NB4 (cell line): ENCODE results near the gene OPRL1.

Experiments
- DNase-seq: peaks from one replicate; pipeline ENCODE4 v3.0.0; 2010; ENCODE audit warnings: low read depth
- H3K4me3 ChIP-seq: one replicate; pipeline ENCODE4 v1.5.1; 2011; ENCODE audit warnings: mild to moderate bottlenecking, low read depth, low read length, moderate library complexity
- MYC ChIP-seq: IDR thresholded peaks from 2 replicates; pipeline ENCODE4 v1.6.1; 2011; ENCODE audit warnings: low read depth, low read length
- POLR2A ChIP-seq: IDR thresholded peaks from 2 replicates; pipeline ENCODE4 v1.6.1; 2011; ENCODE audit warnings: mild to moderate bottlenecking; ENCODE audit not compliant: insufficient read length; ENCODE audit errors: extremely low read depth
- TF ChIP-seq, protein P1 (sequence below): IDR thresholded peaks from one replicate; pipeline ENCODE4 v1.5.1; 2012; ENCODE audit warnings: low read depth, low read length
- TF ChIP-seq, protein P2 (sequence below): IDR thresholded peaks from 2 replicates; pipeline ENCODE4 v1.6.1; 2011; ENCODE audit warnings: low read depth, low read length

Gene OPRL1

DNA sequence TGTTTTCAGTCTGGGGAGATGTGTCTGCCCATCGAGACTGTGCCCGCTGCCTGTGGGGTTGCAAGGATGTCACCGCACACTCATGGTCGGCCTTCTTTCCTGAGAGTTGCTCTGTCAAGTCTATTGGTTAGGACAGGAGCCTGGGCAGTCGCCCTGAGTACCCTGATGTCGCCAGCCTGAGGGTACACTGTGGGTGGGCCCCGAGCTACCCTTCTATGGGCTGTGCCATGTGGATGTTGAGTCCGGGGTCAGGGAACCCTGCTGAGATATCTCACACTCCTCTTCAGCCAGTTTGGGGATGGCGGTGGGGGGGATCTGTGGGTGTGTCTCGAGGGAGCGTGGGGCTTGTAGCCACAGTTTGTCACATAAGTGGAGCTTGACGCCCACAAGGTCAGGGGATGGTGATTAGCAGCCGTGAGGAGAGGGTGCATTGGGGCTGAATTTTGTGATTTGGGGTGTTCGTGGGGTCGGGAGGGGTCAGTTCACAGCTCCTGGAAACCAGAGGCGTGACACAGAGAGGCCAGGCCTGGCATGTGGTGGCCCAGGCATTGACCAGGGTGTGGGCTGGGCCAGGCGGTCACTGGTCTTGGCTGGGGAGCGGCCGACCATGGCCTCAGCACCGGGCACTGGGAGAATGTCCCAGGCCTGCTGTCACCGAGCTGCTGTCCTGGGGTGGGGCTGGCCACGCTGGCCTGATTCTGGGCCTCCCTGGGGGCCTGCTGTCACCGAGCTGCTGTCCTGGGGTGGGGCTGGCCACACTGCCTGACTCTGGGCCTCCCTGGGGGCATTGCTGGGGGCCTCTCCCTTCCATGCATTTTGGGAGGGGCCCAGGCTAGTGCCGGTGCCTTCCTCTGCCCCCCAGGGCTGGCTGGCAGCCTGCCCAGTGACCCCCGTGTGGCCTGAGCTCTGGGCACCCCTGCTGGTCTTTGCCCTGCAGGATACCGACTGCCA is 29.1 kb downstream of the OPRL1 start:
- no peak for DNase-seq
- TF ChIP-seq, protein P1, sequence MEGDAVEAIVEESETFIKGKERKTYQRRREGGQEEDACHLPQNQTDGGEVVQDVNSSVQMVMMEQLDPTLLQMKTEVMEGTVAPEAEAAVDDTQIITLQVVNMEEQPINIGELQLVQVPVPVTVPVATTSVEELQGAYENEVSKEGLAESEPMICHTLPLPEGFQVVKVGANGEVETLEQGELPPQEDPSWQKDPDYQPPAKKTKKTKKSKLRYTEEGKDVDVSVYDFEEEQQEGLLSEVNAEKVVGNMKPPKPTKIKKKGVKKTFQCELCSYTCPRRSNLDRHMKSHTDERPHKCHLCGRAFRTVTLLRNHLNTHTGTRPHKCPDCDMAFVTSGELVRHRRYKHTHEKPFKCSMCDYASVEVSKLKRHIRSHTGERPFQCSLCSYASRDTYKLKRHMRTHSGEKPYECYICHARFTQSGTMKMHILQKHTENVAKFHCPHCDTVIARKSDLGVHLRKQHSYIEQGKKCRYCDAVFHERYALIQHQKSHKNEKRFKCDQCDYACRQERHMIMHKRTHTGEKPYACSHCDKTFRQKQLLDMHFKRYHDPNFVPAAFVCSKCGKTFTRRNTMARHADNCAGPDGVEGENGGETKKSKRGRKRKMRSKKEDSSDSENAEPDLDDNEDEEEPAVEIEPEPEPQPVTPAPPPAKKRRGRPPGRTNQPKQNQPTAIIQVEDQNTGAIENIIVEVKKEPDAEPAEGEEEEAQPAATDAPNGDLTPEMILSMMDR, result no peak
- TF ChIP-seq, protein P2, sequence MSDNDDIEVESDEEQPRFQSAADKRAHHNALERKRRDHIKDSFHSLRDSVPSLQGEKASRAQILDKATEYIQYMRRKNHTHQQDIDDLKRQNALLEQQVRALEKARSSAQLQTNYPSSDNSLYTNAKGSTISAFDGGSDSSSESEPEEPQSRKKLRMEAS, result no peak
- TF ChIP-seq POLR2A, result no peak
- no peak for TF ChIP-seq MYC
- H3K4me3 ChIP-seq, result no peak overlapping the region

DNA sequence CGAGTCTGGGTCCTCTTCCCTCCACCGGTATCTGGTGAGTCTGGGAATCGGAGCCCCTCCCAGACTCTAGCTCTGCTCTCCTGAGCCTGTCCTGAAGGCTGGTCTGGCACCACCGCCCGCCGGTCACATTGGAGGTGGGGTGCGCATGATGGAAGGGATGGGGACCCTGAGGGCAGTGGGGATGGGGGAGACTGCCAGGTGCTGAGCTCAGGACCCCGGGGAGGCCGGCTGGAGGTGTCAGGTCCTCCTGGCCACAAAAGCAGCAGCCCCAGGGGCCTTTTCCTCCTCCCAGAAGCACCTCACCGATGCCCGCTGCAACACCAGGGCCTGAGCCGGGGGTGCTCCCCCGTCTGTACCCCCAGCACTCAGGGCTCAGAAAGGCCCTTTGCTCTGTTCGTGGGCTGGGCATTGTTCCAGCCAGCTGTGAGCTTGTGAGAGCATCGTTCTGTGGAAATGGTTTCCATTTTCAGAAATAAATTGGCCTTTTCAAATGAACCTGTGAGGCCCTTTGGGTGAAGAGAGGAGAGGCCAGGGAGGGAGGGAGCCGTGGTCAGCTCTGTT is 30.0 kb downstream of the OPRL1 start:
- TF ChIP-seq, protein P2, result no peak
- TF ChIP-seq MYC, result no peak
- TF ChIP-seq POLR2A, result no peak
- TF ChIP-seq, protein P1, result no peak
- DNase-seq, result no peak
- no peak overlapping the region for H3K4me3 ChIP-seq

DNA sequence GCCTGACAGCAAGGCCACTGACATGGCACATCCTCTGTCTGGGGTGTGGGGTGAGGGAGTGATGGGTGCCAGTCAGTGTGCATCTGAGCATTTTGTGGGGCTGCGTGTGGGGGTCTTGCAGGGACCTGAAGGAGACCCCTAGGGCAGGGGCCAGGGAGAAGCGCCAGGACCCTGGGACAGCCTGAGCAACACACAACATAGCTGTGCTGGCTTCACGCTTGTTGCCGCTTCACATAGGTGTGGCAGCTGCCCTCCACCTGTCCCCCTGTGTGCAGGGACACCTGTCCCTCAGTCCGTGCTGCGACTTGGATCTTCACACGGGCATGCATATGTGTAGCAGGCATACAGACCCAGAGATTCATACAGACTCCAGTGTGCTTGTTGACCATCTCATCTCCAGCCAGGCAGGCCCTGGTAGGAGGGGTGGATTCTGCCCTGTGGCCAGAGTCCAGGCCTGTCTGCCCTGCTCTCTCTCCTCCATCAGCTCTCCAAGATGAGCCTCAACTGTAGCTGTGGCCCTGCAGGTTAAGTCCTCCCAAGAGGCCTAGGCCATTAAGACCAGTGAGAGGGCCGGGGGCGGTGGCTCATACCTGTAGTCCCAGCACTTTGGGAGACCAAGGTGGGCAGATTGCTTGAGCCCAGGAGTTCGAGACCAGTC is 30.7 kb downstream of the OPRL1 start:
- H3K4me3 ChIP-seq, result no peak overlapping the region
- TF ChIP-seq MYC, result no peak
- TF ChIP-seq POLR2A, result no peak
- TF ChIP-seq, protein P2, result no peak
- TF ChIP-seq, protein P1, result no peak

DNA sequence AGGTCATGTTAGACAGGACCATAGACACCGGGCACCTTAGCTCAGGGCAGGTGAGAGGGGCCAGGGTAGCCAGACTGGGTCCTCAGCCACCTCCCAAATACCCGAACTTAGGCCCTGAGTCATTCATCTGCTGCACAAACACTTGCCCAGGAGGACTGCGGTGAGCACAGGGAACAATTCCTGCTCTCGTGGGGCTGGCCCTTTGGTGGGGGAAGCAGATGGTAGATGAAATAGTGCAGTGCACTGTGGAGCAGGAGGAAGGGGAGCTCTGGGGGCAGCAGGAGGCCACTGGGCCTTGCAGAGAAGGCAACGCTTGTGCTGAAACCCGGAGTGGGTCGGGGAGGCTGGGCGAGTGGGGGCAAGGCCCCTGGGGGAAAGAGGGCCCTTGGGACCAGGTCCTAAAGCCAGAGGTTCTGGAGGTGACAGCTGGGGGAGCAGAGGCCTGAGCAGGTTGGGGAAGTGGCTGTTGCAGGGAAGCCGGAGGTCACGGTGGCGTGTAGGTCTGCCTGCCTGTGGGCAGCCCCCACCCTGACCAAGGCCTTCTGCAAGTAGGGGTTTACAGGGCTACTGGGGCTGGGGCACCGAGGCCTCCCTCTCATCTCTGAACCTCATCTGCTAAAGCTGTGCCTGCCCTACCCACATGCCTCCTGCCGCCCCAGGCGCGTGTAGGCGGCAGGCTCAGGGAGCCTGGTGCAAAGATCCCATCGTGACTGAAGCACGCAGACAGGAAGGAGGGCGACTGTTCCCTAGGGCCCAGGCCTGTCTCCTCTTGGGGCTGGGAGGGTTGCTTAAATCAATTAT is 32.2 kb downstream of the OPRL1 start:
- TF ChIP-seq POLR2A (no peak), MYC (peak; percentile 85)
- TF ChIP-seq, protein P2, result peak; percentile 89
- TF ChIP-seq, protein P1, result no peak
- DNase-seq, result peak; percentile 97
- H3K4me3 ChIP-seq, result no peak overlapping the region

More for the DNA sequence above, 30.7 kb downstream of the OPRL1 start:
- no peak for DNase-seq

DNA sequence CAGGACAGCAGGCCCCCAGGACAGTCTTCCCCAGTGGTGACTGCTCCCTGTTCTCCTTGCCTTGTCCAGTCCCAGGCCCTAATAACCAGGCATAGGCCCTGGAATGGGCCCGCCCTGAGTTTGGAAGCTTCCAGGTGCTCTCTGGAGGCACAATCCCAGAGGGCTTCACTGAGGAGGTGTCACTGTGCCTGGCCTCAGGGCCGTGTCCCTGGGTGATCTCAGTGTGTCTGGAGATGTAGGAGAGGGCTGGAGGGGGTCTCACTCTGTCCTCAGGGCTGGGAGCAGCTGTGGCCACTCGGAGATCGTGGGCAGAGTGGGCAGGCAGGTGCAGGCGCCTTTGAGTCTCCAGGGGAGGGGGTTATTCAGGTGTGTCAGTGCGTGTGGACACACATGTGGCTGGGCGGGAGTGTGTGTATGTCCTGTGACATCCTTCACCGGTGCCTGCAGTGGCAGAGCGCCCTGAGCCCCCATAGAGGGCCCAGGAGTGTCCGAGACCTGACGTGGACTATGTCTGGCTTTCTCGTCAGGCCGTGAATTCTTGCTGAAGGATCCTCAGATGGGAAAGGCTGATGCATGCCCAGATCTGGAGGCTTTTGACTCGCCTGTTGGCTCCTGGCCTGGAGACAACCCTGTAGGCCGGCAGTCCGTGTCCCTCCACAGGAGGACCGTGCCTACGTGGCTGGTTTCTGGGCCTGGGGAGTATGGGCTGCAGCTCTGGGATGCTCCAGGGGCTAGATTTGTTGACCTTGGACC is 33.0 kb downstream of the OPRL1 start:
- TF ChIP-seq, protein P2, result no peak
- TF ChIP-seq MYC (no peak), POLR2A (no peak)
- TF ChIP-seq, protein P1, result no peak
- no peak overlapping the region for H3K4me3 ChIP-seq
- DNase-seq, result no peak
